ENCODE data around the gene RGL1. TPM values are rescaled to one million over a fixed set of nuclear protein-coding genes. Genes with fewer than 3 reads are reported as not detected.

The RGL1 gene
- total RNA-seq, 1 experiment from 2014 or later, result 0.92 TPM

DNA sequence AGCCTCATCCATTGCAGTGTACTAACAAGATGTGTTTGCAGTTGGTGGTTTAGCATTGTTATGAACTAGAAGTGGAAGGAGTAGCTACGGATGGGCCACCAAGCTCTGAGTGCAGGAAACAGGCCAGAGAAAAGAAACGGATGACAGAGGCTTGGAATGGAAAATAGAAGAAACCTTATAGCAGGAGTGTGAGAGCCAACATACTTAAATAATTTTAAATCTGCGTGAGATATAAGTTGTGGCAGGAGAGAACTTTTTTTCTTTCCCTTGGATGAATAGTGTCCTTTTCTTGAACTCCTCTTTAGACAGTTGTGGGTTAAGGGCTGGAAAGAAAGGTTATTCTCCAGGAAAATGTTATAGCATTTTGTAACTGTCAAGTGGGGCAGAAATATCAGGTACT lies 54.2 kb downstream of the RGL1 start:
- H3K4me1 ChIP-seq (ENCODE audit: control insufficient read depth, insufficient read depth, low read length), result no peaks in the 10 kb centered on the region
- intact Hi-C loops (cut with micrococcal nuclease; ENCODE audit: unreplicated experiment) (no loop called here), in situ Hi-C loops (cut with HindIII; ENCODE audit: low pct_unique_long_range_greater_than_20kb, low sequenced_read_pairs) (no loop called here)
- ATAC-seq (no peak), DNase-seq (ENCODE audit: low read depth, low spot score) (no peak)
- H3K27me3 ChIP-seq (ENCODE audit: control insufficient read depth, insufficient read depth, low read length), result no peaks in the 10 kb centered on the region
- no peak overlapping the region for H3K27ac ChIP-seq (ENCODE audit: low read length)
- no peak overlapping the region for H3K4me3 ChIP-seq (ENCODE audit: low read depth in 2 of 2, low read length in 2 of 2)
- ChIA-PET CTCF (no interaction called here), POLR2A (no interaction called here)
- TF ChIP-seq, protein P1, sequence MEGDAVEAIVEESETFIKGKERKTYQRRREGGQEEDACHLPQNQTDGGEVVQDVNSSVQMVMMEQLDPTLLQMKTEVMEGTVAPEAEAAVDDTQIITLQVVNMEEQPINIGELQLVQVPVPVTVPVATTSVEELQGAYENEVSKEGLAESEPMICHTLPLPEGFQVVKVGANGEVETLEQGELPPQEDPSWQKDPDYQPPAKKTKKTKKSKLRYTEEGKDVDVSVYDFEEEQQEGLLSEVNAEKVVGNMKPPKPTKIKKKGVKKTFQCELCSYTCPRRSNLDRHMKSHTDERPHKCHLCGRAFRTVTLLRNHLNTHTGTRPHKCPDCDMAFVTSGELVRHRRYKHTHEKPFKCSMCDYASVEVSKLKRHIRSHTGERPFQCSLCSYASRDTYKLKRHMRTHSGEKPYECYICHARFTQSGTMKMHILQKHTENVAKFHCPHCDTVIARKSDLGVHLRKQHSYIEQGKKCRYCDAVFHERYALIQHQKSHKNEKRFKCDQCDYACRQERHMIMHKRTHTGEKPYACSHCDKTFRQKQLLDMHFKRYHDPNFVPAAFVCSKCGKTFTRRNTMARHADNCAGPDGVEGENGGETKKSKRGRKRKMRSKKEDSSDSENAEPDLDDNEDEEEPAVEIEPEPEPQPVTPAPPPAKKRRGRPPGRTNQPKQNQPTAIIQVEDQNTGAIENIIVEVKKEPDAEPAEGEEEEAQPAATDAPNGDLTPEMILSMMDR (IDR thresholded peaks at IDR 0.05), result no peak
- TF ChIP-seq, protein P2, sequence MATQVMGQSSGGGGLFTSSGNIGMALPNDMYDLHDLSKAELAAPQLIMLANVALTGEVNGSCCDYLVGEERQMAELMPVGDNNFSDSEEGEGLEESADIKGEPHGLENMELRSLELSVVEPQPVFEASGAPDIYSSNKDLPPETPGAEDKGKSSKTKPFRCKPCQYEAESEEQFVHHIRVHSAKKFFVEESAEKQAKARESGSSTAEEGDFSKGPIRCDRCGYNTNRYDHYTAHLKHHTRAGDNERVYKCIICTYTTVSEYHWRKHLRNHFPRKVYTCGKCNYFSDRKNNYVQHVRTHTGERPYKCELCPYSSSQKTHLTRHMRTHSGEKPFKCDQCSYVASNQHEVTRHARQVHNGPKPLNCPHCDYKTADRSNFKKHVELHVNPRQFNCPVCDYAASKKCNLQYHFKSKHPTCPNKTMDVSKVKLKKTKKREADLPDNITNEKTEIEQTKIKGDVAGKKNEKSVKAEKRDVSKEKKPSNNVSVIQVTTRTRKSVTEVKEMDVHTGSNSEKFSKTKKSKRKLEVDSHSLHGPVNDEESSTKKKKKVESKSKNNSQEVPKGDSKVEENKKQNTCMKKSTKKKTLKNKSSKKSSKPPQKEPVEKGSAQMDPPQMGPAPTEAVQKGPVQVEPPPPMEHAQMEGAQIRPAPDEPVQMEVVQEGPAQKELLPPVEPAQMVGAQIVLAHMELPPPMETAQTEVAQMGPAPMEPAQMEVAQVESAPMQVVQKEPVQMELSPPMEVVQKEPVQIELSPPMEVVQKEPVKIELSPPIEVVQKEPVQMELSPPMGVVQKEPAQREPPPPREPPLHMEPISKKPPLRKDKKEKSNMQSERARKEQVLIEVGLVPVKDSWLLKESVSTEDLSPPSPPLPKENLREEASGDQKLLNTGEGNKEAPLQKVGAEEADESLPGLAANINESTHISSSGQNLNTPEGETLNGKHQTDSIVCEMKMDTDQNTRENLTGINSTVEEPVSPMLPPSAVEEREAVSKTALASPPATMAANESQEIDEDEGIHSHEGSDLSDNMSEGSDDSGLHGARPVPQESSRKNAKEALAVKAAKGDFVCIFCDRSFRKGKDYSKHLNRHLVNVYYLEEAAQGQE (IDR thresholded peaks at IDR 0.05; ENCODE audit: insufficient read depth in 1 of 2, low read depth in 2 of 2, low read length in 1 of 2), result no peak
- no peak for TF ChIP-seq SIN3A (IDR thresholded peaks at IDR 0.05; ENCODE audit: borderline replicate concordance, insufficient read depth, low read depth, low read length)
- no peak for TF ChIP-seq TCF7L2 (IDR thresholded peaks at IDR 0.05; ENCODE audit: low read depth, low read length)
- no peak for TF ChIP-seq POLR2AphosphoS5 (IDR thresholded peaks at IDR 0.05; ENCODE audit: low read depth, low read length)
- no TSS peak for BruUV-seq (replicated peaks)
- H3K9me3 ChIP-seq (ENCODE audit: control insufficient read depth, insufficient read depth, low read depth, low read length), result no peaks in the 10 kb centered on the region
- no peaks in the 10 kb centered on the region for H3K36me3 ChIP-seq (ENCODE audit: control insufficient read depth, insufficient read depth, low read length)

DNA sequence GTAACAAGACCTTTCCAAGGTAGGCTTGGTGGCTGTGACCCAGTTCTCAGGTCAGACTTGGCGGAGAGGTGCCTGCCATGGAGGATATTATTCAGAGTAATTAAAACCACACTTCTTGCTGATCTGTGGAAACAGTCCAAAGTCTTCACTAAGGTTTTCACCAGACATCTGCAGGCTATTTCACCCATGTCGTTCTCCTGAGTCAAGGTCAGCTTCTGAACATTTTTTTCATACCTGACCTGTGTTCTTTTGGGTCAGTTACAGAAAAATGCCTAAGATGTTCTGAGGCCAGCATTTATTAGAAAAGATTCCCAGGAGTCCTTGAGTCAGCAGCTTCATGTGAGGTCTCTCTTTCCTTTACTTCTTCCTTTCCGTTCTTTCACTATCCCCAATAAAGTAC lies 54.9 kb downstream of the RGL1 start:
- no peak overlapping the region for H3K27ac ChIP-seq (ENCODE audit: low read length)
- in situ Hi-C loops (cut with HindIII; ENCODE audit: low pct_unique_long_range_greater_than_20kb, low sequenced_read_pairs) (no loop called here), intact Hi-C loops (cut with micrococcal nuclease; ENCODE audit: unreplicated experiment) (no loop called here)
- CTCF ChIA-PET, result no interaction called here
- POLR2A ChIA-PET, result no interaction called here
- no peaks in the 10 kb centered on the region for H3K36me3 ChIP-seq (ENCODE audit: control insufficient read depth, insufficient read depth, low read length)
- TF ChIP-seq, protein P1 (IDR thresholded peaks at IDR 0.05), result no peak
- TF ChIP-seq TCF7L2 (IDR thresholded peaks at IDR 0.05; ENCODE audit: low read depth, low read length) (no peak), POLR2AphosphoS5 (IDR thresholded peaks at IDR 0.05; ENCODE audit: low read depth, low read length) (no peak), SIN3A (IDR thresholded peaks at IDR 0.05; ENCODE audit: borderline replicate concordance, insufficient read depth, low read depth, low read length) (no peak)
- TF ChIP-seq, protein P2 (IDR thresholded peaks at IDR 0.05; ENCODE audit: insufficient read depth in 1 of 2, low read depth in 2 of 2, low read length in 1 of 2), result no peak
- BruUV-seq (replicated peaks), result no TSS peak
- H3K27me3 ChIP-seq (ENCODE audit: control insufficient read depth, insufficient read depth, low read length), result no peaks in the 10 kb centered on the region
- H3K4me1 ChIP-seq (ENCODE audit: control insufficient read depth, insufficient read depth, low read length), result no peaks in the 10 kb centered on the region
- ATAC-seq (no peak), DNase-seq (ENCODE audit: low read depth, low spot score) (no peak)
- no peak overlapping the region for H3K4me3 ChIP-seq (ENCODE audit: low read depth in 2 of 2, low read length in 2 of 2)
- H3K9me3 ChIP-seq (ENCODE audit: control insufficient read depth, insufficient read depth, low read depth, low read length), result no peaks in the 10 kb centered on the region
